ENCODE measurements around the gene CCSER2.
"Not testable (repeated sequence)": the region's sequence is repeated elsewhere in the genome, so short reads cannot be mapped to it uniquely, and the experiment has no call there.

CCSER2 gene

GRCh38 chr10:84453303-84453702 lies 124.9 kb downstream of the CCSER2 start:
- DNase-seq = no peak

GRCh38 chr10:84456126-84456525 lies 127.7 kb downstream of the CCSER2 start:
- no peak for DNase-seq

- DNase-seq = no peak
These were observed 132.1 kb downstream of the CCSER2 start for GRCh38 chr10:84460520-84460919.

- DNase-seq = no peak
These were observed 141.1 kb downstream of the CCSER2 start for GRCh38 chr10:84469470-84469869.

- no peak for DNase-seq
These were observed 144.7 kb downstream of the CCSER2 start for GRCh38 chr10:84473136-84473535.

GRCh38 chr10:84477398-84478128 lies 149.2 kb downstream of the CCSER2 start:
- no peak for DNase-seq

GRCh38 chr10:84478151-84478550 lies 149.8 kb downstream of the CCSER2 start:
- DNase-seq = no peak

- no peak for DNase-seq
These were observed 150.3 kb downstream of the CCSER2 start for GRCh38 chr10:84478679-84479078.

- DNase-seq = no peak
These were observed 156.2 kb downstream of the CCSER2 start for GRCh38 chr10:84484541-84484940.

GRCh38 chr10:84493361-84493760 lies 165.0 kb downstream of the CCSER2 start:
- no peak for DNase-seq

- DNase-seq = no peak
These were observed 165.8 kb downstream of the CCSER2 start for GRCh38 chr10:84493951-84494848.

- DNase-seq = no peak
These were observed 166.4 kb downstream of the CCSER2 start for GRCh38 chr10:84494849-84495180.

GRCh38 chr10:84497978-84498377 lies 169.6 kb downstream of the CCSER2 start:
- no peak for DNase-seq

- not testable (repeated sequence) for DNase-seq
These were observed 170.7 kb downstream of the CCSER2 start for GRCh38 chr10:84499039-84499438.

- no peak for DNase-seq
These were observed 171.5 kb downstream of the CCSER2 start for GRCh38 chr10:84499846-84500245.

- DNase-seq = no peak
These were observed 181.7 kb downstream of the CCSER2 start for GRCh38 chr10:84510121-84510520.

- no peak for DNase-seq
These were observed 182.7 kb downstream of the CCSER2 start for GRCh38 chr10:84511106-84511505.

- DNase-seq = no peak
These were observed 183.4 kb downstream of the CCSER2 start for GRCh38 chr10:84511709-84512285.

- no peak for DNase-seq
These were observed 189.2 kb downstream of the CCSER2 start for GRCh38 chr10:84517554-84517953.

GRCh38 chr10:84519235-84519634 lies 190.8 kb downstream of the CCSER2 start:
- no peak for DNase-seq

GRCh38 chr10:84521013-84521412 lies 192.6 kb downstream of the CCSER2 start:
- DNase-seq = no peak

GRCh38 chr10:84521468-84521867 lies 193.1 kb downstream of the CCSER2 start:
- DNase-seq = no peak

- no peak for DNase-seq
These were observed 194.4 kb downstream of the CCSER2 start for GRCh38 chr10:84522612-84523462.

Data from RPMI8226 (cell line).